Activated B cell treated with CpG ODN at 0.5 μM for 24 hours (primary cell): Measurements from ENCODE around the gene SMIM22. TPM values are rescaled to one million over a fixed set of nuclear protein-coding genes. Genes with fewer than 3 reads are reported as not detected.

ENCODE experiments used
- ATAC-seq: fragments of 200-7000 bp; cut with Tn5 transposase; one replicate; pipeline ENCODE4 v1.10.0; 2021; ENCODE audit warnings: low read depth, mild to moderate bottlenecking, moderate library complexity
- CTCF ChIA-PET: fragments of 350-600 bp; sonication (Branson Sonifier 250); formaldehyde crosslinking; loops from one replicate; lab custom pipeline; 2021; ENCODE audit warnings: antibody characterized with exemption; lab: Charles Lee
- POLR2A ChIA-PET: fragments of 350-600 bp; sonication (Branson Sonifier 250); formaldehyde crosslinking; loops from one replicate; lab custom pipeline; 2021; ENCODE audit warnings: antibody characterized with exemption; lab: Charles Lee
- DNase-seq: peaks from one replicate; pipeline ENCODE4 v3.0.0; 2022
- H3K27ac Mint-ChIP-seq: one replicate; pipeline ENCODE4 v1.8.0; 2020; ENCODE audit warnings: mixed read lengths
- H3K27me3 Mint-ChIP-seq: one replicate; pipeline ENCODE4 v1.8.0; 2021; ENCODE audit warnings: mixed read lengths
- H3K36me3 Mint-ChIP-seq: one replicate; pipeline ENCODE4 v1.8.0; 2021; ENCODE audit warnings: low read depth, mixed read lengths
- H3K4me1 Mint-ChIP-seq: one replicate; pipeline ENCODE4 v1.8.0; 2021; ENCODE audit warnings: mixed read lengths
- H3K4me3 Mint-ChIP-seq: one replicate; pipeline ENCODE4 v1.8.0; 2020; ENCODE audit warnings: mild to moderate bottlenecking, mixed read lengths
- H3K9me3 Mint-ChIP-seq: one replicate; pipeline ENCODE4 v1.8.0; 2020; ENCODE audit warnings: mixed read lengths
- intact Hi-C: fragments of 100-400 bp; cut with micrococcal nuclease; formaldehyde crosslinking; loops from one replicate; pipeline ENCODE4 v1.15.1; 2024
- total RNA-seq: library from RNA; stranded (reverse); gene quantifications from 2 replicates; pipeline ENCODE4 v1.2.3, GENCODE V29; 2022
- TF ChIP-seq, protein P1 (sequence below): fragments of 200-600 bp; IDR thresholded peaks from one replicate; pipeline ENCODE4 v1.8.0; 2022; ENCODE audit warnings: antibody characterized with exemption, mild to moderate bottlenecking

SMIM22 gene
- total RNA-seq, 1 donor from 2014 or later, result not detected

DNA sequence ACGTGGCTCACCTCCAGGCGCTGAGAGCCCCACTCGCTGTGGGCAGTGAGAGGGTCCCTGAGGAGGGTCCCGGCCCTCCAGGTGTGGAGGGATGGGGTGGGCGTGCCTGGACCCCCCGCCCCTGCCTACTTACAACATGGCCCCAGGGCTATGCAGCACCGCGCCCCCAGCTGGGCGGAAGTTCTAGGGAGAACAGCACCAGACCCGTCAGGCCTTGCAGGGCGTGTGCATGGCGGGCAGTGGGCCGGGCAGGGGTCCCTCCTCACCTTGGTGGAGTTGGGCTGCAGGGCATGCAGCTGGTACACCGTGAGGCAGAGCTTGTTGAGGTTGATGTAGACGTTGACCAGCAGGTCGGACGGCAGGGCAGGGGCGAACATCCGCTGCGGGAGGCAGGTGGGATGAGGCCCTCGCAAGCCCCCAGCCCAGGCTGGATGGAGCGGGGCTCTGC lies 2.7 kb downstream of the SMIM22 start:
- H3K9me3 Mint-ChIP-seq, result no peaks in the 10 kb centered on the region
- POLR2A ChIA-PET, result no interaction called here
- no peak for DNase-seq

GRCh38 chr16:4798456-4798855 lies 3.3 kb downstream of the SMIM22 start:
- POLR2A ChIA-PET, result no interaction called here
- no peak overlapping the region for H3K27ac Mint-ChIP-seq
- no peak for ATAC-seq

More for the DNA sequence above, 2.7 kb downstream of the SMIM22 start:
- Mint-ChIP-seq H3K36me3 (no peaks in the 10 kb centered on the region), H3K27me3 (no peaks in the 10 kb centered on the region), H3K27ac (no peak overlapping the region), H3K4me3 (no peak overlapping the region), H3K4me1 (peaks cover 17% of the 10 kb centered on the region)
- no peak for ATAC-seq
- TF ChIP-seq, protein P1, sequence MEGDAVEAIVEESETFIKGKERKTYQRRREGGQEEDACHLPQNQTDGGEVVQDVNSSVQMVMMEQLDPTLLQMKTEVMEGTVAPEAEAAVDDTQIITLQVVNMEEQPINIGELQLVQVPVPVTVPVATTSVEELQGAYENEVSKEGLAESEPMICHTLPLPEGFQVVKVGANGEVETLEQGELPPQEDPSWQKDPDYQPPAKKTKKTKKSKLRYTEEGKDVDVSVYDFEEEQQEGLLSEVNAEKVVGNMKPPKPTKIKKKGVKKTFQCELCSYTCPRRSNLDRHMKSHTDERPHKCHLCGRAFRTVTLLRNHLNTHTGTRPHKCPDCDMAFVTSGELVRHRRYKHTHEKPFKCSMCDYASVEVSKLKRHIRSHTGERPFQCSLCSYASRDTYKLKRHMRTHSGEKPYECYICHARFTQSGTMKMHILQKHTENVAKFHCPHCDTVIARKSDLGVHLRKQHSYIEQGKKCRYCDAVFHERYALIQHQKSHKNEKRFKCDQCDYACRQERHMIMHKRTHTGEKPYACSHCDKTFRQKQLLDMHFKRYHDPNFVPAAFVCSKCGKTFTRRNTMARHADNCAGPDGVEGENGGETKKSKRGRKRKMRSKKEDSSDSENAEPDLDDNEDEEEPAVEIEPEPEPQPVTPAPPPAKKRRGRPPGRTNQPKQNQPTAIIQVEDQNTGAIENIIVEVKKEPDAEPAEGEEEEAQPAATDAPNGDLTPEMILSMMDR, result no peak
- CTCF ChIA-PET, result no interaction called here
- intact Hi-C loops, result no loop called here

DNA sequence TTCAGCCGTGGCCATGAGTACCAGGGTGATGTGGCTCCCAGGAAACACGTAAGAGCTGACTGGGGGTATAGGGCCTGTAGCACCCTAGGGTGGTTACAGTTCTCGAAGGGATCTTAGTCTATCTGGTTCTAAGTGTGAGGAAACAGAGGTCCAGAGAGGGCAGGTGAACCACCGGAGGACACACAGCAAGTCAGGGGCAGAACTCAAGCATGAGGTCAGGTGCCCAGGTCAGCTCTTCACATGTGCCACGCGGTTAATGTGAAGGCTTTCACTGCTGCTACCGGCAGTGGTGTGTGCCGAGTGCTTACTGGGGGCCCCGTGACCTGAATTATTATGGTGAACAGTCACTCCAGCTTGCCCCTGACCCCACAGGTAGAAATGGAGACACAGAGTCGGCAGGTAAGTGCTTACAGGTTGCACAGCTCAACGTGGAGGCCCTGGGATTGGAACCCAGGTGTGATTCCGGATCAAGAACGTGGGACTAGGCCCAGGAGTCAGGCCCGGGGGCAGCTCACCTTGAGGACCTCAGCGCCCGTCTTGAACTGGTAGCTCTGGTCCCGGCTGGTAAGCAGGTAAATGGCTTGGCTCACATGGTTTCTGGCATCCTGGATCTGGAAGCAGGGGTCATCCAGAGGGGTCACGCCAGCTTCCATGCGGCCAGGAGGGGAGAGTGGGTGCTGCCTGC lies 4.1 kb downstream of the SMIM22 start:
- POLR2A ChIA-PET, result no interaction called here
- Mint-ChIP-seq H3K27ac (no peak overlapping the region), H3K27me3 (no peaks in the 10 kb centered on the region), H3K4me1 (peaks cover 25% of the 10 kb centered on the region), H3K36me3 (peaks cover 4% of the 10 kb centered on the region), H3K4me3 (no peak overlapping the region), H3K9me3 (no peaks in the 10 kb centered on the region)
- ATAC-seq, result no peak
- intact Hi-C loops, result no loop called here
- CTCF ChIA-PET, result no interaction called here
- no peak for DNase-seq
- TF ChIP-seq, protein P1, result no peak

More at GRCh38 chr16:4798456-4798855, 3.3 kb downstream of the SMIM22 start:
- TF ChIP-seq, protein P1, result no peak
- CTCF ChIA-PET, result no interaction called here
- Mint-ChIP-seq H3K4me1 (peaks cover 21% of the 10 kb centered on the region), H3K9me3 (no peaks in the 10 kb centered on the region), H3K4me3 (no peak overlapping the region), H3K27me3 (no peaks in the 10 kb centered on the region), H3K36me3 (no peaks in the 10 kb centered on the region)
- intact Hi-C loops, result no loop called here
- no peak for DNase-seq

DNA sequence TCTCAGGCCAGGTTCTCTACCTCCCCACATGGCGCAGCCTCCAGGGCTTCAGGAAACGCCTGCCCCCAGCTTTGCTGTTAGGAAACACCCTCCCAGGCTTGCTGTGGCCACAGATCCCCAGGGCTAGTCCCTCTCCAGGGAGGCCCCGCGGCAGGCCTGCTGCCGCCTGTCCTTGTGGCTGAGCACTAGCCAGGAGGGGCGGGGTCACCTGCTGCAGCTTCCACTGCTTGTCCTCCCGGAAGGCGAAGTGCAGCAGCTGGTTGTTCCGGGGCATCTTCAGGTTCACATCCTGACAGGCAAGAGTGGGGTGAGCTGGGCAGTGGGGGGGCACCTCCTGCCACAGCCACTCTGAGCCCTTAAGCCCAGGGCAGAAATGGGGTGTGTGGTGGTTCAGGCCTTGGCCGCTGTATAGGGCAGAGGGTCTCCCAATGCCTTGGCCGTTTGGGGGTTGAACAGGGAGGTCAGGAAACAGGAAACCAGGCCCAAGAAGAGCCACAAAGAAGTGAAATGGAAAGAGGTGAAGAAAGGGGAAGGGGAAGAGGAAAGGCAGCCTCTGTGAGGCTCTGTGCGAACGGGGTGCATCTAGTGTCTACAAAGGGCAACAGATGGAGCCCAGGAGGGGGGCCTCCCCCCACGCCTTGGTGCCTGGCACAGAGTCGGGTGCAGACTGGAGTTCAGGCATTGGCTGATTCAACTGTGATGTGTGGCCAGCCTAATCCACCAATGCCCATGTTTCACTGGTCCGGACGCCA lies 5.3 kb downstream of the SMIM22 start:
- ATAC-seq, result no peak
- POLR2A ChIA-PET, result interaction anchor here (1.3 to 1.6 kb wide), 2 partner anchors 66 to 184 kb away, joined by 3 to 6 read pairs; partner anchors contain the start of genes ANKS3 and DNAAF8
- Mint-ChIP-seq H3K4me1 (peaks cover 25% of the 10 kb centered on the region), H3K27ac (peak overlapping the region; percentile 65), H3K9me3 (no peaks in the 10 kb centered on the region), H3K4me3 (peak overlapping the region; percentile 70), H3K36me3 (peaks cover 13% of the 10 kb centered on the region), H3K27me3 (no peaks in the 10 kb centered on the region)
- intact Hi-C loops, result no loop called here
- TF ChIP-seq, protein P1, result no peak
- DNase-seq, result no peak
- CTCF ChIA-PET, result no interaction called here
